DND-41 (cell line): ENCODE measurements around the gene FREM1.

Experiments used
- ATAC-seq: fragments of 200-7000 bp; cut with Tn5 transposase; 3 replicates; pipeline ENCODE4 v1.9.1; 2021; ENCODE audit warnings: low read depth; ENCODE audit not compliant: insufficient read depth
- DNase-seq: peaks from one replicate; pipeline ENCODE4 v3.0.0-alpha.2; 2020
- H2AFZ ChIP-seq: 2 replicates; pipeline ENCODE4 v1.6.0; 2012; ENCODE audit warnings: low read depth, low read length
- H3K27ac ChIP-seq: 2 replicates; pipeline ENCODE4 v1.5.1; 2012; ENCODE audit warnings: low read length, inconsistent platforms
- H3K27me3 ChIP-seq: fragments of 200-600 bp; sonication (generic); 2 replicates; pipeline ENCODE4 v1.6.0; 2012; ENCODE audit warnings: low read length, mild to moderate bottlenecking, inconsistent platforms; ENCODE audit not compliant: insufficient read depth, poor library complexity
- H3K36me3 ChIP-seq: 2 replicates; pipeline ENCODE4 v1.5.1; 2012; ENCODE audit warnings: low read length, inconsistent platforms; ENCODE audit not compliant: insufficient read depth
- H3K4me1 ChIP-seq: 2 replicates; pipeline ENCODE4 v1.5.1; 2012; ENCODE audit warnings: mild to moderate bottlenecking, low read length; ENCODE audit not compliant: insufficient read depth
- H3K4me2 ChIP-seq: 2 replicates; pipeline ENCODE4 v1.6.0; 2012; ENCODE audit warnings: mild to moderate bottlenecking, moderate library complexity, low read length, inconsistent platforms; ENCODE audit not compliant: insufficient read depth
- H3K4me3 ChIP-seq, 2 experiments: fragments of 200-600 bp in 1 of 2; shearing (Covaris generic) in 1 of 2; 2 replicates each; pipeline ENCODE4 v1.5.1; 2012 to 2016; ENCODE audit warnings: inconsistent platforms in 2 of 2, low read length in 2 of 2, mild to moderate bottlenecking in 2 of 2, low read depth in 1 of 2, moderate library complexity in 1 of 2
- H3K79me2 ChIP-seq: 2 replicates; pipeline ENCODE4 v1.6.0; 2012; ENCODE audit warnings: low read length, inconsistent platforms; ENCODE audit not compliant: insufficient read depth
- H3K9ac ChIP-seq: 2 replicates; pipeline ENCODE4 v1.6.0; 2012; ENCODE audit warnings: low read depth, mild to moderate bottlenecking, inconsistent platforms, low read length, moderate library complexity
- H3K9me3 ChIP-seq: 2 replicates; pipeline ENCODE4 v1.5.1; 2012; ENCODE audit warnings: low read length, moderate library complexity, mild to moderate bottlenecking, inconsistent platforms; ENCODE audit not compliant: insufficient read depth, severe bottlenecking
- H4K20me1 ChIP-seq: 2 replicates; pipeline ENCODE4 v1.6.0; 2012; ENCODE audit warnings: low read length; ENCODE audit not compliant: insufficient read depth
- CTCF ChIP-seq: IDR thresholded peaks from 2 replicates; pipeline ENCODE4 v1.5.1; 2012; ENCODE audit warnings: borderline replicate concordance, low read length, moderate library complexity, mild to moderate bottlenecking; ENCODE audit not compliant: poor library complexity, severe bottlenecking; ENCODE audit errors: extremely low read depth
- EZH2 ChIP-seq: IDR thresholded peaks from 3 replicates; pipeline ENCODE4 v1.6.1; 2012; ENCODE audit warnings: borderline replicate concordance, low read depth, mild to moderate bottlenecking, moderate library complexity, low read length, inconsistent platforms; ENCODE audit not compliant: severe bottlenecking

The FREM1 gene

GRCh38 chr9:14686168-14686567 is 224.1 kb downstream of the FREM1 start:
- Histone ChIP-seq H3K9me3 (no peaks in the 10 kb centered on the region), H3K4me1 (no peaks in the 10 kb centered on the region), H2AFZ (no peak overlapping the region), H3K4me3 (no peak overlapping the region), H3K79me2 (no peaks in the 10 kb centered on the region), H3K4me2 (no peak overlapping the region), H3K36me3 (no peaks in the 10 kb centered on the region; the same call in 1 of the 2 replicates), H3K27ac (no peak overlapping the region), H3K27me3 (no peaks in the 10 kb centered on the region), H4K20me1 (no peaks in the 10 kb centered on the region), H3K9ac (no peak overlapping the region)
- no peak for TF ChIP-seq CTCF
- no peak for TF ChIP-seq EZH2
- ATAC-seq, result no peak
- DNase-seq, result no peak
